Measurements from ENCODE around the gene CEMIP. TPM values are rescaled to one million over a fixed set of nuclear protein-coding genes. Genes with fewer than 3 reads are reported as not detected.

The CEMIP gene
- total RNA-seq, 1 experiment from 2014 or later = 3.5 TPM

DNA sequence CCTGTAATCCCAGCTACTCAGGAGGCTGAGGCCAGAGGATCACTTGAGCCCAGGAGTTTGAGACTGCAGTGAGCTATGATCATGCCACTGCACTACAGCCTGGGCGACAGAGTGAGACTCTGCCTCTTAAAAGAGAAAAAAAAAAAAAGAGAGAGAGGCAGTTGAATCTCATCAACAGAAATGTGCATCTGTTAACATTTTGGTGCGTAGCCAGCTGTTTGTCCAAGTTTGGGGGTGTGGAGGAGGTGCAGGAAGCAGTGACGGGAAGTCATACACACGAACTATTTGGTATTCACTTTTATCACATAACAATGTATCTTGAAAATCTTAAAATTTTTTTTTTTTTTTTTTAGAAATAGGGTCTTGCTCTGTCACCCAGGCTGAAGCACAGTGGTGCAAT is 18.2 kb upstream of the CEMIP start:
- no peaks in the 10 kb centered on the region for H3K79me2 ChIP-seq (ENCODE audit: insufficient read depth, low read length)
- no peaks in the 10 kb centered on the region; the same call in 1 of the 2 replicates for H4K20me1 ChIP-seq (ENCODE audit: insufficient read depth)
- H3K27me3 ChIP-seq (ENCODE audit: insufficient read depth, low read length) = no peaks in the 10 kb centered on the region
- DNase-seq (ENCODE audit: low read depth, low spot score) (no peak), ATAC-seq (no peak)
- BruUV-seq (replicated peaks) = no TSS peak
- intact Hi-C loops (cut with micrococcal nuclease) = no loop called here
- no peak overlapping the region for H3K27ac ChIP-seq (ENCODE audit: low read depth, low read length)
- CTCF ChIA-PET = interaction anchor here (1.0 to 1.1 kb wide), 3 partner anchors 18 to 505 kb away, joined by 3 to 4 read pairs (median 3); partner anchors contain the start of gene CEMIP
- RAD21 ChIA-PET (ENCODE audit: low non-redundant PET in 1 of 2, low total read pairs in 2 of 2, uncharacterized antibody in 2 of 2, unreplicated experiment in 2 of 2) = no interaction called here
- H3K4me3 ChIP-seq (replicated peaks in 1 of 2; ENCODE audit: low read depth in 1 of 2, low read length in 2 of 2) = no peak overlapping the region
- no peak overlapping the region for H3K9ac ChIP-seq (ENCODE audit: low read length)
- no peak overlapping the region for H2AFZ ChIP-seq (ENCODE audit: low read depth, low read length, poor library complexity, severe bottlenecking)
- TF ChIP-seq EGR1 (IDR thresholded peaks at IDR 0.05; ENCODE audit: low read depth) = no peak
- TF ChIP-seq POLR2AphosphoS5 (IDR thresholded peaks at IDR 0.05; ENCODE audit: low read depth, low read length) = no peak
- TF ChIP-seq, protein P1, sequence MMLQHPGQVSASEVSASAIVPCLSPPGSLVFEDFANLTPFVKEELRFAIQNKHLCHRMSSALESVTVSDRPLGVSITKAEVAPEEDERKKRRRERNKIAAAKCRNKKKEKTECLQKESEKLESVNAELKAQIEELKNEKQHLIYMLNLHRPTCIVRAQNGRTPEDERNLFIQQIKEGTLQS (IDR thresholded peaks at IDR 0.05) = no peak
- no peak for TF ChIP-seq YY1 (IDR thresholded peaks at IDR 0.05; ENCODE audit: extremely low read depth, insufficient replicate concordance, low read depth, low read length)
- no peak for TF ChIP-seq ZFX (IDR thresholded peaks at IDR 0.05)
- no peaks in the 10 kb centered on the region for H3K9me2 ChIP-seq (ENCODE audit: insufficient read depth)
- POLR2A ChIA-PET = no interaction called here
- no peaks in the 10 kb centered on the region for H3K4me1 ChIP-seq (ENCODE audit: control insufficient read depth in 1 of 2, insufficient read depth in 2 of 2, low read length in 2 of 2)
- H3K36me3 ChIP-seq (ENCODE audit: control insufficient read depth in 1 of 2, insufficient read depth in 2 of 2, low read length in 2 of 2) = no peaks in the 10 kb centered on the region
- no peak overlapping the region for H3K4me2 ChIP-seq (ENCODE audit: low read length)
- H3K9me3 ChIP-seq (ENCODE audit: control insufficient read depth in 1 of 2, insufficient read depth in 1 of 2, low read depth in 1 of 2, low read length in 2 of 2) = no peaks in the 10 kb centered on the region

DNA sequence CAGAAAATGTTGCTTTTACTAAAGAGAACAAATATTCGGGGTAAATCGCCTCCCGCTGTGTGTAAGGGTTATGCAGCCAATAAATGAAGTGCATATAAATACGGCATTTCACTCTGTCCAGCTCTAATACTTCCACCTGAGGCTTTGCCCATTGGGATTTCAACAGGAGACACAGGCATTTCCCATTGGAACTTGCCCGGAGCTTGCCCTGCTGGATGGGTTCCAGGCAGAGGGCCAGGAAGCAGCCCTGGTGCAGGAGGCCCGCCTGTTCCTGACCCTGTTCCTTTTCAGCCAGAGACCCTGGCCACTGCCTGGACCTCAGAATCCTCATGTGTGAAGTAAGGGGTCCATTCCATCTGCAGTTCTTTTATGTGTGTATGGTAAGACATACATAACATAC is 17.4 kb upstream of the CEMIP start:
- ChIA-PET RAD21 (ENCODE audit: low non-redundant PET in 1 of 2, low total read pairs in 2 of 2, uncharacterized antibody in 2 of 2, unreplicated experiment in 2 of 2) (no interaction called here), CTCF (no interaction called here), POLR2A (no interaction called here)
- DNase-seq (ENCODE audit: low read depth, low spot score) (no peak), ATAC-seq (no peak)
- H3K36me3 ChIP-seq (ENCODE audit: control insufficient read depth in 1 of 2, insufficient read depth in 2 of 2, low read length in 2 of 2) = no peaks in the 10 kb centered on the region
- H3K9me2 ChIP-seq (ENCODE audit: insufficient read depth) = no peaks in the 10 kb centered on the region
- BruUV-seq (replicated peaks) = no TSS peak
- no peak overlapping the region for H3K4me2 ChIP-seq (ENCODE audit: low read length)
- no peaks in the 10 kb centered on the region for H3K79me2 ChIP-seq (ENCODE audit: insufficient read depth, low read length)
- intact Hi-C loops (cut with micrococcal nuclease) = no loop called here
- H4K20me1 ChIP-seq (ENCODE audit: insufficient read depth) = no peaks in the 10 kb centered on the region; the same call in 1 of the 2 replicates
- no peak overlapping the region for H3K4me3 ChIP-seq (replicated peaks in 1 of 2; ENCODE audit: low read depth in 1 of 2, low read length in 2 of 2)
- no peak overlapping the region for H2AFZ ChIP-seq (ENCODE audit: low read depth, low read length, poor library complexity, severe bottlenecking)
- H3K4me1 ChIP-seq (ENCODE audit: control insufficient read depth in 1 of 2, insufficient read depth in 2 of 2, low read length in 2 of 2) = no peaks in the 10 kb centered on the region; a peak in 1 of 4 replicates
- H3K27me3 ChIP-seq (ENCODE audit: insufficient read depth, low read length) = no peaks in the 10 kb centered on the region
- H3K9ac ChIP-seq (ENCODE audit: low read length) = no peak overlapping the region
- no peak overlapping the region for H3K27ac ChIP-seq (ENCODE audit: low read depth, low read length)
- no peaks in the 10 kb centered on the region for H3K9me3 ChIP-seq (ENCODE audit: control insufficient read depth in 1 of 2, insufficient read depth in 1 of 2, low read depth in 1 of 2, low read length in 2 of 2)
- TF ChIP-seq SP1 (IDR thresholded peaks at IDR 0.05; ENCODE audit: low read depth) (no peak), SIN3A (IDR thresholded peaks at IDR 0.05; ENCODE audit: low read depth) (no peak), ZFX (IDR thresholded peaks at IDR 0.05) (no peak), EZH2 (IDR thresholded peaks at IDR 0.05) (no peak), FOSL1 (IDR thresholded peaks at IDR 0.05; ENCODE audit: low read depth) (no peak), CBX3 (IDR thresholded peaks at IDR 0.05; ENCODE audit: low read depth) (no peak), SRF (IDR thresholded peaks at IDR 0.05; ENCODE audit: low read depth) (no peak), EGR1 (IDR thresholded peaks at IDR 0.05; ENCODE audit: low read depth) (no peak), CEBPB (IDR thresholded peaks at IDR 0.05; ENCODE audit: low read depth) (no peak), ELF1 (IDR thresholded peaks at IDR 0.05; ENCODE audit: borderline replicate concordance, low read depth) (no peak), YY1 (IDR thresholded peaks at IDR 0.05; ENCODE audit: extremely low read depth, insufficient replicate concordance, low read depth, low read length) (no peak), ZNF274 (IDR thresholded peaks at IDR 0.05; ENCODE audit: low read depth, low read length) (no peak), POLR2A (IDR thresholded peaks at IDR 0.05; ENCODE audit: borderline replicate concordance, extremely low read depth, insufficient read depth, insufficient read length) (no peak), EZH2phosphoT487 (IDR thresholded peaks at IDR 0.05; ENCODE audit: borderline replicate concordance) (no peak)
- TF ChIP-seq, protein P2, sequence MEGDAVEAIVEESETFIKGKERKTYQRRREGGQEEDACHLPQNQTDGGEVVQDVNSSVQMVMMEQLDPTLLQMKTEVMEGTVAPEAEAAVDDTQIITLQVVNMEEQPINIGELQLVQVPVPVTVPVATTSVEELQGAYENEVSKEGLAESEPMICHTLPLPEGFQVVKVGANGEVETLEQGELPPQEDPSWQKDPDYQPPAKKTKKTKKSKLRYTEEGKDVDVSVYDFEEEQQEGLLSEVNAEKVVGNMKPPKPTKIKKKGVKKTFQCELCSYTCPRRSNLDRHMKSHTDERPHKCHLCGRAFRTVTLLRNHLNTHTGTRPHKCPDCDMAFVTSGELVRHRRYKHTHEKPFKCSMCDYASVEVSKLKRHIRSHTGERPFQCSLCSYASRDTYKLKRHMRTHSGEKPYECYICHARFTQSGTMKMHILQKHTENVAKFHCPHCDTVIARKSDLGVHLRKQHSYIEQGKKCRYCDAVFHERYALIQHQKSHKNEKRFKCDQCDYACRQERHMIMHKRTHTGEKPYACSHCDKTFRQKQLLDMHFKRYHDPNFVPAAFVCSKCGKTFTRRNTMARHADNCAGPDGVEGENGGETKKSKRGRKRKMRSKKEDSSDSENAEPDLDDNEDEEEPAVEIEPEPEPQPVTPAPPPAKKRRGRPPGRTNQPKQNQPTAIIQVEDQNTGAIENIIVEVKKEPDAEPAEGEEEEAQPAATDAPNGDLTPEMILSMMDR (IDR thresholded peaks at IDR 0.05 in 2 of 3, conservative IDR thresholded peaks at IDR 0.05 in 1 of 3; ENCODE audit: borderline replicate concordance in 1 of 3, insufficient read depth in 1 of 3, low read depth in 2 of 3, low read length in 2 of 3) = no peak
- TF ChIP-seq, protein P3, sequence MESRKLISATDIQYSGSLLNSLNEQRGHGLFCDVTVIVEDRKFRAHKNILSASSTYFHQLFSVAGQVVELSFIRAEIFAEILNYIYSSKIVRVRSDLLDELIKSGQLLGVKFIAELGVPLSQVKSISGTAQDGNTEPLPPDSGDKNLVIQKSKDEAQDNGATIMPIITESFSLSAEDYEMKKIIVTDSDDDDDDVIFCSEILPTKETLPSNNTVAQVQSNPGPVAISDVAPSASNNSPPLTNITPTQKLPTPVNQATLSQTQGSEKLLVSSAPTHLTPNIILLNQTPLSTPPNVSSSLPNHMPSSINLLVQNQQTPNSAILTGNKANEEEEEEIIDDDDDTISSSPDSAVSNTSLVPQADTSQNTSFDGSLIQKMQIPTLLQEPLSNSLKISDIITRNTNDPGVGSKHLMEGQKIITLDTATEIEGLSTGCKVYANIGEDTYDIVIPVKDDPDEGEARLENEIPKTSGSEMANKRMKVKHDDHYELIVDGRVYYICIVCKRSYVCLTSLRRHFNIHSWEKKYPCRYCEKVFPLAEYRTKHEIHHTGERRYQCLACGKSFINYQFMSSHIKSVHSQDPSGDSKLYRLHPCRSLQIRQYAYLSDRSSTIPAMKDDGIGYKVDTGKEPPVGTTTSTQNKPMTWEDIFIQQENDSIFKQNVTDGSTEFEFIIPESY (IDR thresholded peaks at IDR 0.05; ENCODE audit: extremely low read depth, insufficient replicate concordance, low read length) = no peak
- TF ChIP-seq, protein P4, sequence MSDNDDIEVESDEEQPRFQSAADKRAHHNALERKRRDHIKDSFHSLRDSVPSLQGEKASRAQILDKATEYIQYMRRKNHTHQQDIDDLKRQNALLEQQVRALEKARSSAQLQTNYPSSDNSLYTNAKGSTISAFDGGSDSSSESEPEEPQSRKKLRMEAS (IDR thresholded peaks at IDR 0.05) = no peak

All from HCT116 (cell line).